Hepatocyte (in vitro differentiated cells): ENCODE measurements around the gene PIGQ. TPM values are rescaled to one million over a fixed set of nuclear protein-coding genes. Genes with fewer than 3 reads are reported as not detected.

Source experiments
- DNase-seq: peaks from one replicate; pipeline ENCODE4 v3.0.0-alpha.2; 2016; ENCODE audit warnings: low spot score
- H2AFZ ChIP-seq: fragments of 200-600 bp; sonication (generic); 2 replicates; pipeline ENCODE4 v1.6.0; 2016; ENCODE audit warnings: antibody characterized with exemption, mild to moderate bottlenecking
- H3K27ac ChIP-seq: fragments of 200-600 bp; sonication (generic); 2 replicates; pipeline ENCODE4 v1.5.1; 2016; ENCODE audit warnings: mild to moderate bottlenecking
- H3K27me3 ChIP-seq: fragments of 200-600 bp; sonication (generic); 2 replicates; pipeline ENCODE4 v1.6.1; 2016
- H3K36me3 ChIP-seq: fragments of 200-600 bp; sonication (generic); replicated peaks from 2 replicates; pipeline ENCODE4 v1.5.1; 2016; ENCODE audit warnings: low read depth; ENCODE audit not compliant: insufficient read depth
- H3K4me1 ChIP-seq: fragments of 200-600 bp; sonication (generic); 2 replicates; pipeline ENCODE4 v1.5.1; 2016; ENCODE audit warnings: mild to moderate bottlenecking, moderate library complexity; ENCODE audit not compliant: insufficient read depth
- H3K4me2 ChIP-seq: fragments of 200-600 bp; sonication (generic); 2 replicates; pipeline ENCODE4 v1.6.0; 2016
- H3K4me3 ChIP-seq: fragments of 200-600 bp; sonication (generic); 2 replicates; pipeline ENCODE4 v1.5.1; 2016; ENCODE audit warnings: mild to moderate bottlenecking
- H3K79me2 ChIP-seq: fragments of 200-600 bp; sonication (generic); 2 replicates; pipeline ENCODE4 v1.6.0; 2017; ENCODE audit warnings: mild to moderate bottlenecking
- H3K9me2 ChIP-seq: fragments of 200-600 bp; sonication (generic); replicated peaks from 2 replicates; pipeline ENCODE4 v1.6.0; 2017; ENCODE audit warnings: mild to moderate bottlenecking; ENCODE audit not compliant: insufficient read depth
- H3K9me3 ChIP-seq: fragments of 200-600 bp; sonication (generic); 2 replicates; pipeline ENCODE4 v1.5.1; 2016; ENCODE audit warnings: low read depth, mild to moderate bottlenecking
- H4K20me1 ChIP-seq: fragments of 200-600 bp; sonication (generic); 2 replicates; pipeline ENCODE4 v1.6.0; 2016; ENCODE audit warnings: mild to moderate bottlenecking; ENCODE audit not compliant: insufficient read depth, poor library complexity, severe bottlenecking
- EZH2 ChIP-seq: fragments of 200-600 bp; sonication (generic); IDR thresholded peaks from 2 replicates; pipeline ENCODE4 v1.6.1; 2016; ENCODE audit warnings: antibody characterized with exemption, mild to moderate bottlenecking, borderline replicate concordance
- EZH2phosphoT487 ChIP-seq: fragments of 200-600 bp; sonication (generic); IDR thresholded peaks from one replicate; pipeline ENCODE4 v1.6.1; 2018; ENCODE audit warnings: antibody characterized with exemption, mild to moderate bottlenecking, low read depth, moderate library complexity; ENCODE audit not compliant: unreplicated experiment, severe bottlenecking
- WGBS: methylation state at CpG from one replicate; pipeline ENCODE4 v1.1.6; 2016; ENCODE audit warnings: low lambda C conversion rate; ENCODE audit errors: missing lambda C conversion rate; 5-methylcytosine and 5-hydroxymethylcytosine counted together
- polyA plus RNA-seq: library from polyadenylated mRNA; unstranded; fragments of >200 nt; fragmentation: Nextera tagmentation; extraction: Ambion mirVana; gene quantifications from 2 replicates; pipeline ENCODE4 v1.2.1, GENCODE V29; 2016
- total RNA-seq: library from RNA; depleted of rRNA; stranded (reverse); fragments of >200 nt; gene quantifications from 2 replicates; pipeline ENCODE4 v1.2.3, GENCODE V29; 2014
- TF ChIP-seq, protein P1 (sequence below): fragments of 200-600 bp; sonication (generic); IDR thresholded peaks from 2 replicates; pipeline ENCODE4 v1.5.1; 2016; ENCODE audit warnings: antibody characterized with exemption, mild to moderate bottlenecking; ENCODE audit not compliant: poor library complexity

Gene PIGQ
- total and polyA plus RNA-seq, 2 experiments from 2014 or later, result 30.0 to 58.6 TPM

DNA sequence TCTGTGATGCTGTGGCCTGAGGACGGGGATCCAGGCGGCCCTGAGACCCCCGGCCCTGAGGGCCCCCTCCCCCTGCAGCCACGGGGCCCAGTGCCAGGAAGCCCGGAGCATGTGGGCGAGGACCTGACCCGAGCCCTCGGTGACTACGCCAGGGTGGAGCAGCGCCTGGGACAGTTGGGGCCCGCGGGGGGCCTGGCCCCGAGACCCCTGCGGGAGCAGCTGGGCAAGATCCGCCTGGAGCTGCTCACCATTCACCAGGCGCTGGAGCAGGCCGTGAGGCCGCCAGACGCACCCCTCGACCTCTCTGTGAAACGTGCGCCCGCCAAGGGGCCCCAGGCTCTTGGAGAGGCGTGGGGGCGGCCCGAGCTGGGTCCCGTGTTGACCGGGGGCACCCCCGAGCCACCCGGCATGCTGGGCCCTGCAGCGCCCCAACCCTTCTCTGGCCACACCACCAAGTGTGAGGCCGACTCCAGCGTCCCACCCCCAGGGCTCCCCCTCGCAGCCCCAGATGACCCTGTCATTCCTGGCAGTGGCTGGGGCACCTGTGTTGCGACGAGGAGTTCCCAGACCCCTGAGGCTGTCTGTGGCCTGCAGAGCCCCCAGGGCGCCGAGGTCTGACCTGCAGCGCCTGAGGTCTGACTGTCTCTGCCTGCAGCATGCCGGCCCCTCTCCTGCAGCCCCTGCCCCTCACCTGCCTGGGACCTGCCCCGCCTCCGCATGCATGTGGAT, 4.9 kb upstream of the PIGQ start:
- H3K9me2 ChIP-seq, result no peaks in the 10 kb centered on the region
- H3K27me3 ChIP-seq, result peaks cover 13% of the 10 kb centered on the region
- H3K79me2 ChIP-seq, result no peaks in the 10 kb centered on the region
- TF ChIP-seq EZH2 (no peak), EZH2phosphoT487 (no peak)
- TF ChIP-seq, protein P1, sequence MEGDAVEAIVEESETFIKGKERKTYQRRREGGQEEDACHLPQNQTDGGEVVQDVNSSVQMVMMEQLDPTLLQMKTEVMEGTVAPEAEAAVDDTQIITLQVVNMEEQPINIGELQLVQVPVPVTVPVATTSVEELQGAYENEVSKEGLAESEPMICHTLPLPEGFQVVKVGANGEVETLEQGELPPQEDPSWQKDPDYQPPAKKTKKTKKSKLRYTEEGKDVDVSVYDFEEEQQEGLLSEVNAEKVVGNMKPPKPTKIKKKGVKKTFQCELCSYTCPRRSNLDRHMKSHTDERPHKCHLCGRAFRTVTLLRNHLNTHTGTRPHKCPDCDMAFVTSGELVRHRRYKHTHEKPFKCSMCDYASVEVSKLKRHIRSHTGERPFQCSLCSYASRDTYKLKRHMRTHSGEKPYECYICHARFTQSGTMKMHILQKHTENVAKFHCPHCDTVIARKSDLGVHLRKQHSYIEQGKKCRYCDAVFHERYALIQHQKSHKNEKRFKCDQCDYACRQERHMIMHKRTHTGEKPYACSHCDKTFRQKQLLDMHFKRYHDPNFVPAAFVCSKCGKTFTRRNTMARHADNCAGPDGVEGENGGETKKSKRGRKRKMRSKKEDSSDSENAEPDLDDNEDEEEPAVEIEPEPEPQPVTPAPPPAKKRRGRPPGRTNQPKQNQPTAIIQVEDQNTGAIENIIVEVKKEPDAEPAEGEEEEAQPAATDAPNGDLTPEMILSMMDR, result no peak
- H3K4me3 ChIP-seq, result no peak overlapping the region
- H2AFZ ChIP-seq, result no peak overlapping the region
- no peak overlapping the region for H3K4me2 ChIP-seq
- H4K20me1 ChIP-seq, result no peaks in the 10 kb centered on the region
- no peaks in the 10 kb centered on the region for H3K9me3 ChIP-seq
- peak overlapping the region; percentile 68 for H3K27ac ChIP-seq
- peaks cover 38% of the 10 kb centered on the region for H3K4me1 ChIP-seq
- no peaks in the 10 kb centered on the region for H3K36me3 ChIP-seq
- WGBS, result 96% methylated on average over 23 of the region's 42 CpGs
- no peak for DNase-seq

DNA sequence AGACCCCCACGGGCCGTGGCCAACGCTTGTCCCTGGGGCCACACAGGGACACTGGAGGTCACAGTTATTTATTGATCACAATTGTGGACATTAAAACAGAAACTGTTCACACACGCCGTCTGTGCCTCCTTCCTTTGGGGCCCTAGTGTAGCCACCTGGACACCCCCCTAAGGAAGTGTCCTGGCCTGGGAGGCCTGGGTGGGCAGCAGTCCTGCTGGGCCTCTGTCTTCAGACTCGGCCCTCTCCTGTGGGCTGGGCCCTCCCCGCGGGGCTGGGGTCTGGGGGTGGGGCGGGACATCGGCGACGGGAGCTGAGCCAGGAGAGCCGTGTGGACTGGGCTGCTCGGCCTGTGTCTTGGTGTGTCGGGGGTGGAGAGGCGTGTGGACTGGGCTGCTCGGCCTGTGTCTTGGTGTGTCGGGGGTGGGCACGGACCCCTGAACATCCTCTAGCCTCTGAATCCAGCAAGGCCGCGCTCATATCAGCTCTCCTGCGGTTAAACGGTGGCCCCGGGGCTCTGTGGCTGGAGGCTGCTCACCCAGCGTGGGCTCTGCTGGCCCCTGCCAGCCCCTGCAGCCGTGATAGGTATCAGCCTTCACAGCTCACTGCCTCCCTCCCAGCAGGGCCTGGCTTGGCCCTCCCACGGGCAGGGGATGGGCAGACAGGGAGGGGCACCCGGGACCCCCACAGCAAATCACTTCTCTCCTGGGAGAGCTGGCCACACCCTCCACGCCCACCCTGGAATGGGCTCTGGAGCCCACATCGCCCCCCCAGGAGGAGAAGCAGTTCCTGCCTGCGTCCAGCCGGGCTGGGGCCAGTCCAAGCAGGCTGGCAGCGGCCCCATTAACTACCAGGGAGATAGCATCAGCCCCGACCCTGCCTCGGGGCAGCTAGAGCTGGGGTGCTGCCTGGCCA, 4.1 kb upstream of the PIGQ start:
- no peak overlapping the region for H2AFZ ChIP-seq
- peaks cover 38% of the 10 kb centered on the region for H3K4me1 ChIP-seq
- TF ChIP-seq EZH2phosphoT487, result no peak
- TF ChIP-seq, protein P1, result no peak
- no peak for TF ChIP-seq EZH2
- H3K27me3 ChIP-seq, result peaks cover 12% of the 10 kb centered on the region
- H3K36me3 ChIP-seq, result no peaks in the 10 kb centered on the region
- H3K9me3 ChIP-seq, result no peaks in the 10 kb centered on the region
- peak overlapping the region; percentile 59 for H3K4me2 ChIP-seq
- no peak overlapping the region for H3K4me3 ChIP-seq
- WGBS, result 57% methylated on average over 25 of the region's 35 CpGs
- H4K20me1 ChIP-seq, result no peaks in the 10 kb centered on the region
- DNase-seq, result peak; percentile 50
- H3K9me2 ChIP-seq, result no peaks in the 10 kb centered on the region
- H3K79me2 ChIP-seq, result peaks cover 7% of the 10 kb centered on the region
- peak overlapping the region; percentile 68 for H3K27ac ChIP-seq

DNA sequence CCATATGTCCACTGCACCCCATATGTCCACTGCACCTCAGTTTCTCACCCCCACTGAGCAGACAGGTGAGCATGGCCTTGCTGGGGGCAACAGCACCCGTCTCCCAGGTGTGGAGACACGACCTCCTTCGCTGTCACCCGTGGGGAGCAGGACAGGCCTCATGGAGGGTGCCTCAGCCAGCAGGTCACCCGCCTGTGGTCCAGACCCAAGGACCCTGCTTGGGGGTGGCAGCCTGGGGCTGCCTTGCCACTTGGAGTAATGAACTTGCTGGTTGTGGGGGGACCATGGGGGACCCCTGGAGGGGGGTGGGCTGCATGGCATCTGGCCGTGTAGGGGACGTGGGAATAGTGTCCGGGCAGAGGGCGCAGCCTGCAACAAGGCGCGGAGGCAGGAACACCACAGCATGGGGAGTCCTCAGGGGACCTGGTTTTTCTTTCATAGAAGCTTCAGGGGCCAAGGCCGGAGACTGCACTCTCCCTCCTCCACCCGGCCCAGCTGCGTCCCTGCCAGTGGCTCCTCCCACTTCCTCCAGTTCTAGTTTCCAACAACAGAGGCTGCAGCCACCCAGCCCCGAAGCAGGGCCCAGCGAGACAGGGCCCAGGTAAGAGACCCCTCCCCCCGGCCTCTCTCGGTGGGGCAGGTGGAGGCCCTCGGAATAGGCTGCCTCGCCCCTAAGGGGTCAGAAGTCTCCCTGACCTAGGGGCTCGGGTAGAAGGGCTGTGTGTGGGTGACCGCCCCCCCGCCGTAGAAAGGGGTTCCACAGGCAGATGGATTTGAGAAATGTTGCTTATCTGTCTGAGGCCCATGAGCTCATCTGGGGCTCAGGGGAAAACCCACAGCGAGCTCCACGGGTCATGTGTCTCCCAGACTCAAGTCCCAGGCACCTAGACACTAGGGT, 3.0 kb upstream of the PIGQ start, which contains the start of gene NHLRC4:
Gene NHLRC4 (plus strand): TSS at position 531 of the 898 bp plus-strand sequence. CDS start 1,043 bp downstream, outside the sequence.
- 58% methylated on average over 26 of the region's 26 CpGs for WGBS
- peak; percentile 80 for DNase-seq
- peaks cover 2% of the 10 kb centered on the region for H3K27me3 ChIP-seq
- no peak within 1 kb of the TSS for H3K4me3 ChIP-seq
- no peaks in the 10 kb centered on the region for H3K36me3 ChIP-seq
- no peaks in the 10 kb centered on the region for H3K9me2 ChIP-seq
- H3K4me2 ChIP-seq, result peak within 1 kb of the TSS; percentile 66
- H3K27ac ChIP-seq, result peak within 1 kb of the TSS; percentile 68
- H3K4me1 ChIP-seq, result peaks cover 38% of the 10 kb centered on the region
- H2AFZ ChIP-seq, result no peak within 1 kb of the TSS
- H3K79me2 ChIP-seq, result peaks cover 10% of the 10 kb centered on the region
- H3K9me3 ChIP-seq, result no peaks in the 10 kb centered on the region
- H4K20me1 ChIP-seq, result no peaks in the 10 kb centered on the region
- TF ChIP-seq EZH2, result no peak
- TF ChIP-seq, protein P1, result no peak
- TF ChIP-seq EZH2phosphoT487, result no peak
